TTC549 (cell line): ENCODE data around the gene CCDC12.

Source experiments
- FAIRE-seq: peaks from 2 replicates; lab custom pipeline; 2012; peaks lifted over from hg19 to GRCh38; lab: Jason Lieb, UNC

The CCDC12 gene

DNA sequence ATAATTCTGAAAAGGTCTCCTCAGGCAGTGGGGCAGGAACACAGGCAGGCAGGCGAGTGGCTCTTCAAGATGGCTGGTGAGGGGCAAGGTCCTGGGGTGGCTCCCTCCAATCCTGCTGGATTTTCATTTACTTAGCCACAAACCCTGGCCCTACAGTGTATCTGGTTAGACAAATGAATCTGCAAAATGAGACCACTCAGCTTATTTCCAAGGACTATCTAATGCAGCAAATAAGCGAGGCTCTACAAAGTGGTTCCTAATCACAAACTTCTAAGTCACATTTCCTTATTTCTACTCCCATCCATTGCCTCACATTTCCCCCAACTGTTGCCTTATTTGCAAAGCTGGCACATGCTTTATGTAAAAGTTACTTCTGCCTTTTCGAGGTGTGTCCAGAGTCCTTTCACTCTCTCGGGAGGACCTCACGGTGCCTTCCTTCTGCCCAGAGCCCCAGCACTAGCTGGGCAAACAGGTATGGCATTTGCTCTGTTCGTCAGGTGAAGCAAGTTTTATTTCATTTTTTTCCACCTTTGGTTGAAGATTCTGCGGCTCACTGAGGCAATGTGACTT is 40.5 kb downstream of the CCDC12 start:
- no peak for FAIRE-seq

DNA sequence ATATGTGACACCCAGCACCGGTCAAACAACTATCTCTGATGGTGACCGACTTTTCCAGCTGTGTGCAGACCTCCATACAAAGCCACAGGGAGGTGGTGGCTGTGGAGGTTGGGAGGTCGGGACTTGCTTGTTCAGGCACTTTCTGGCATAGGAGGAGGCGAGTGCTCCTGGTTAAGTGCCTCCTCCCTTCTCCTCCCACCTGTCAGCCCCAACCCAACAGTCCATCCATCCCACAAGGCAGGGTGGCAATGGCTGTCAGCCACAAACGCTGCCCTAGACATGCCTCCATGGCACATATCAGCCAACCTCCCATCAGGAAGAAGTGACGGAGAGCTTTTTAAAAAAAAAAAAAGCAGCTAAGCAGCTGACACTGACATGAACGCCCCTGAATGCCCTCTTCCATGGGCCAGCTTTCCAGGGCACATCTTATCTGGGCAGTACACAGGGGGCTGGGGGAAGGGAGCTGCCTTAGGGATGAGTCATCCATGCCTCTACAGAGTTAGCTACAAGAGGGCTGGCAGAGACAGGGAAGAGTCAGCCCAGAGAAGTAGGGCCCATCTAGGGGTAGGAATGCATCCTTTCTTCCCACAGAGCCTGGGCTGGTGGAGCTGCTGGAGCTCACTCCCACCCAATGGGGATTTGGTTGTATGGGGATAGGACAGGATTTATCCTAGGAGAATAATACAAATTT is 41.2 kb downstream of the CCDC12 start:
- FAIRE-seq = no peak

DNA sequence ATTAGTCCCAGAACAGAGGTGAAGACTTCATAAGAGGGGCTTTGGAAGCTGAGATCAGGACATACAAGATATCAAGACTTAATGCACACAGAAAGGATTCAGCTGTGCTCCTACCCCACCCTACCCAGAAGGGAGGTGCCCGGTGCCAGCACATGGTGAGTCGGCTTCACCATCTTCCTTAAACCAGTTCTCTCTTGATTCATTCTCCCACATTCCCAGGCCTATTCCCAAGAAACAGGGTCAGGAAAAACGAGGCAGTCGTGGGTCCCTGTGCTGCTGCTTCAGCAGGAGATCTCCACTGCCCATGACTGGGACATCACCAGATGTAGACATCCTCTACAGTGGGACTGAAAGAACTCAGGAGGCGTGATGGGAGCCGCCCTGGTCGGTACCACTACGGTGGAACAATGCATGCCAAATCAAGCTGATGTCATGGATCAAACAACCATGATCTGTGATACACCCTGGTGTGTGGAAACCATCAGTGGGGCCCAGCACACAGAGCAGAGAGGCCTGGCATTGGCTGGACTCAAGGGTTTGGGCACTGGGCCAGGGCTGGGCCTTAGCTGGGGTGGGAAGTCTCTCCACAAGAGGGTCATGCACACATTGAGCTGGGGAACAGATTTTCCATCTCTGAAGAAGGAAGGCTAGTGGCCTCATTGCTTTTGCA is 41.9 kb downstream of the CCDC12 start:
- no peak for FAIRE-seq

DNA sequence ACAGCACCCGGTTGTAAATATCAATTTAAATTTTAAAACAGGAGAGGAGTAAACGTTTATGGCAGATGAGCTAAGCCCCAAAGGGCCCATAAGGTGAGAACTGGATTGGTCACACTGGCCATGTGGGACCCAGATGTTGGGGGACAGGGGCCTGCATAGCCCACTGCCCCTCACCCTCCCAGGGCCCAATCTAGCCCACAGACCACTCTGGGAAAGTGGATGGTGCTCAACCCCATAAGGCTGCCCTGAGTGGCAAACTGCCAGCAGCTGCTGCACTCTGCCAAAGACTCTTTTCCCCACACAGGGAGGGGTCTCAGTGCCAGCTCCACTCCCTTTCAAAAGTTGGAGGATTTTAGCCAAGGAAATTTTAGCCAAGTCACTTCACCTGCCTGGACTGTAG is 42.5 kb downstream of the CCDC12 start:
- no peak for FAIRE-seq

DNA sequence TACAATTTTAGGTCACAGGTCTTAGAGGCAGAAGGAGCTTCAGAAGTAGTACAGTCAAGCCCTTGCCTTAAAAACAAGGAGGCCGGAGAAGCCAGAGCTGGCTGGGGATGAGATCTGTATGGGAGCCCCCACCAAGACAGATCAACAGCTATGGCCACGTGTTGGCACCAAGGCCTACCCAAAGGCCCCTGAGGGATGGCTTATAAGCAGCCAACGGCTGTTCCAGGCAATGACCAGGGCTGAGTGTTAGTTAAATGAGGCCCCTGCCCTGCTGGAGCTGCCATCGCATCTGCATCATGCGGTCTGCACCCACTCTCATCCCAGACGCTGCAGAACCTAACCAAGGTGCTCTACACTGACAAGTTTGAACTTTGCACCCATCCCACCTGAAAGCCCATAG is 43.3 kb downstream of the CCDC12 start:
- no peak for FAIRE-seq

DNA sequence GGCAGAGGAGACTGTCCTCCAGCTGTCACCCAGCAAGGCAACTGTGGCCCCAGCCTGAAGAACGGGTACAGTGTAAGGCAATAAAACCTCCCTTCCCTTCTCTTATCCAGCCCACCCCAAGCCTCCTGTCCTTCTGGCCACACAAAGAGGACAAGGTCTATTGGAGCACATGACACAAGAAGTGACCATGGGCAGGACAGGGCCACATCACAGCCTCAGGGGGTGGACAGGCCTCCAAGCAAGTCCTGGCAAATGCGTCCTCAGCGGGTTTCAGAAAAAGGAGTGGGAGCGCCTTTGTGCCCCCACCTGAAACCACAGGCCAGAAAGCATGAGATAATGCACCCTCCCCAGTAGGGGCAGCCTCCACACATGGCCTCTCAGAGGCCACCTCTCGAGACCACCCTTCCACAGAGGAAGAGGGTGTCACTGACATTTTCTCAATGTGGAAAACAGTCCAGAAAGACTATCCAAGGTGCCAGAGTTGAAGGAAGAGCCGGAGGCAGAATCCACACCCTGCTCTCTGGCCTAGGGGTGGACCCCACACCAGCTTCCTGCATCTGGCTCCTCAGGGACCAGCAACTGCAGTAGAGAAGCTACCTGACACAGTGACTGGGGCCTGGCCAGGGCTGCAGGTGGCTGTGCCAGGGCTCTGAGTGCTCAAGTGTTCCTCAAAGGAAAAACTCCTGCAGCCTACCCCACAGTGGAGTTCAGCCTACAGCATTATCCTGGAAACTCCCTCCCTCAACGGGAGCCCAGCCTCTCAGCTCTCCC is 43.9 kb downstream of the CCDC12 start:
- no peak for FAIRE-seq

DNA sequence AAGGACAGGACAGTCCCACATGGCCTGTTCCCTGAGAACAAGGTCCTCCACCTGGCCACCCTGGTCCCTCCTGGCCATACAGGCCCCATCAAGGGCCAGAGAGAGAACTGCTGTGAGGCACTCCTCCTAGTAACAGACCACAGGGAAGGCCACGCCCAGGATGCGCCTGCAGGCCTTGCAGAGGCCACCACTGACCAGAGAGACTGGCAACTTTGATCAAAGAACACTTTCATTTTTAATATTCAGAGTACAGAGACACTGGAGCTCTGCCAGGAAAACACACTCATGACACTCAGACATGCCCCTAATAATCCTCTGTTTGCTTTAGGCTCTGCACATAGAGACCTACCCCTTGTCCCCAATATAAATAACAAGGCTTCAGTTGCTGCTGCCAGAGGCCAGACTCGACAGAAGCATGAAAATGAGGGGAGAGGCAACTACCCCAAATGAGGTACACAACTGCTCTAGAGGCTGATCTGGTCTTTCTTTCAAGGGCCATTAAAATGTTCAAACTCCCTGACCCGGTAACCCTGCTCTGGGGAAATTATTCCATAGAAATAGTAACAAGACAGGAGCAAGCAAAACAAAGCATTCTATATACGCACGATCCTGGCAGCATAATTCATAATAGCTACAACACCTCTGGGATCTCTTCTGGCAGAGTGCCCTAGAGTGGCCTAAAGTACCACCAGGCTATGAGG is 44.8 kb downstream of the CCDC12 start:
- no peak for FAIRE-seq

DNA sequence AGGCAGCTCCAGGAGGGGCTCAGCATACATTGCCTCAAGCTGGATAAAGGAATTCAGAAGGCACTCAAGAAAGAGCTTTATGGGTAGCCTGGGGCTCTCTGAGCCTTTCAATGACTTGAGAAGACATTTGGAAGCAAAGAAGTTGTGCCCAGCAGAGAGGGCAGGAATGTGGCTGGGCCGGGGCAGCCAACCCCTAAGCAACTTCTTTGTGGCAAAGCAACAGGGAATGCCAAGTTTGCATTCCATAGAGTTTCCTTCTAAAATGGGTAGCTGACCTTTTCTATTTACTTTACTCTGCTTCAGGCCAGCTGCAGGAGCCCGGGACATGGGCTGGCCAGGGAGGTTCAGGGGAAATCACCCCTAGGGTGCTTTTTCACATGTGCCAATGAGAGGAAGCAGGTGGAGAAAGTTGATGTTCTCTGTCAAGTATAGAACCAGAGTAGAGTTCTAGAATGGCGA is 45.6 kb downstream of the CCDC12 start:
- FAIRE-seq = no peak

DNA sequence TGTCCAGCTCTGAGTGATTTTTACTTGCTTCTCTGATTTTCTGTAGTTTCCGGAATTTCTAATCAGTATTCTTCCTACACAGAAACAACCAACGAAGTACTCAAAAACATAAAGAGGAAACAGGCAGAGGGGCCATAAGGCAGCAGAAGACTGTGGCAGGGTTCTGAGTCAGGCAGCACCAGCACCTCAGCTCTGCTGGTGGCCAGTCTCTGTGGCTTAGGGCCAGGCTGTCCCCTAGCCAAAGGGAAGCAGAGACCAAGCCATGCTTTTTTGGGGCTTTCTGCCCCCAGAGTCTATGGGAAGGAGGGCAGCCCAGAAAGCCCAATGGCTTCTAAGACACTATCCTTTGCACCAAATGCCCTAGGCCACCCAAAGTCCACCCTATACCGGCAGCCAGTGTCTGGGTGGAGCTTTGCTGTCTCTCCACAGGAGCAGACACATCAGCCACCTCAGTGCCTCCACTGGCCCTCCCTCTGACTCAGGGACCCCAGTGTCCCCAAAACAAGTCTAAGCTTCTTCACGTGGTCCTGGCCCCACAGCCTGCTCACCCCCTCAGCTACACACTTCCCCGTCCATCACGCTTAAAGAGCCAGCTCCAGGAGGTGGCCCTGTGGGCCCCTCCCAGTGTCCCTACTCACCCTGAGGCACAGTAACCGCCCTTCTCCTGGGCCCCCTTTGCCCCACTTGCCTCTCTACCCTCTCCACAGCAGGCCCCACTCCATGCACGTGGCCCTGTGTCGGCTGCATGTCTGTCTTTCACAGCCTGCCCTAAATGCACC is 46.2 kb downstream of the CCDC12 start:
- FAIRE-seq = no peak

DNA sequence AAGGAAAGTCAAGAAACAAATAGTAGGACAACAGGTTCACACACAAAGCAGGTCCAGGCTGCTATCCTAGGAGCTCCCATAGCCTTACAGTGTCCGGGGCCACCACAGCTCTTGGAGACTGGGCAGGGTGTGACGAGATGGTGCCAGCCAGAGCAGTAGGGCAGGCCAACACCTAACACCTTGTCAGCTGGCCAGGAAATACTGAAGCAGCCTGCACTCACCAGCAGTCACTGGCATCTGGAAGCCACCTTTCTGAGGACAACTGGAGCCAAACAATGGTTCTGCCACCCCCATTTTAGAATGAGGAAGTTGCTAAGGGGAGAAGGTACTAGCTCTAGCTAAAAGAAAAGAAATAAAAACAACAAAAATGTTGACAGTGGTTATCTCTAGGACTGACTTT is 47.2 kb downstream of the CCDC12 start:
- FAIRE-seq = no peak

DNA sequence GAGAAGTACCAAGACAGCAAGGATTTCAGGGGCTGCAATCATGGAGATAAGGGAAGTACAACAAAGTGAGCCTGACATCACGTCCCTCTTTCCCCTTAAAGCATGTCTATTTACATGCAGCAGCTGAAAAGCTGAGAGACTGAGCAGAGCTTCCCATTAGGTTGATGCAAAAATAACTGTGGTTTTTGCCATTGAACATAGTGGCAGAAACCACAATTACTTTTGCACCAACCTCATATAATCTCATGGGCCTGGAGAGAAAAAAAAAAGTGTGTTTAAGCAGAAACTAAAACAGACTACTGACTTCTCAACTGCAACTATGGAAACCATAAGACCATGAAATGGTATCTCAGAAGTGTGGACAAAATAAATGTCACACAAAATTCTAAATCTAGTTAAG is 48.3 kb downstream of the CCDC12 start:
- FAIRE-seq = no peak

DNA sequence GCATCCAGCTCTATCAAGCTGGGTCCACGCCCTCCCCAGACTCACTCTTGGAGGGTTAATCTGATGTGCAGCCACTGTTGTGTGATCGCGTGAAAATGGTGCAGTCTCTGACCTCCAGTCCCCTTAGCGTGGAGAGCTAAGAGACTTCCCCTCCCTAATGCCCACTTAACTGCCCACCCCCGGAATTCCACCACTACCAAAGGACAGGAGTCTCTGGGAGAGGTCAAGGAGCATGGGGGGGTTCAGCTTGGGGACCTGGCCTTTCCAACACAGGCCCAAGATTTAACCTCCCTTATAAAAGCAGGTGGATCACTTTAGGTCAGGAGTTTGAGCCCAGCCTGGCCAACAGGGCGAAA is 48.8 kb downstream of the CCDC12 start:
- no peak for FAIRE-seq

DNA sequence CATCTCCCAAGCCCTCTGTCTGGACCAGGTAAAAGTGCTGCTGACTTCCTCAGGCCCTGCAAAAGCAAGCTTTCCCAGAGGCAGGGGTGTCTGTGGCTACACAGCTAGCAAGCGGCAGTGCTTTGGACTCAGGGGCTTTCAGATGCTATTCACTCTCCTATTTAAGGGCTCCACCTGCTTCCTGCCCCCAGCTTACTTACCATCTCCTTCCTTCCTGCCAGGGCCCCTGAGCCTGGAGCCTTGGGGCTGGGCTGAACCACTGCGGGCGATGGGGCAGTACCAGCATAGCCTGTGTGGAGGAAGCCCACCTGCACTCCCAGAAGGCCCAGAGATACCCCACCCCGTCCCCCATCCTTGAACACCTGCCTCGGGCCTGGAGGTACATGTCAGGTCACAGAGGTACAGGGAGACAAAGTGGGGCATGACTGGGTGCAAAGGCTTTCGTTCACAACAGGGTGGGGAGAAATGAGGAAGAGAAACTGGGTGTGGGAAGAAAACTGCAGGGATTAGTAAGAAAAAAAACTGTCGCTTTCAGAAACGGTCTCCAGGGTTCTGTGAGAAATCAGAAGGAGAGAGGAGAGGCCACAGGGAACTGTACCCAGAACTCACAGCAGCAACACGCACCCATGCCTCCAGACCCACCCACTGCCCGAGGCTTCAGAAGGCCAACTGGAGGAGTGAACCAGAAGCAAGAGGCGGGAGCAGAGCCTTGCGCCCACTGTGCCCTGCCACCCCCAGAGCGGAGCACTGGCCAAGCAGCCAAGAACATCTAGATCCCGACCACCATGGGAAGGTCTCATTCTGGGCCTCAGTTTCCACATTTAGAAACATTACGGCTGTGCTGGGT is 49.5 kb downstream of the CCDC12 start:
- no peak for FAIRE-seq

DNA sequence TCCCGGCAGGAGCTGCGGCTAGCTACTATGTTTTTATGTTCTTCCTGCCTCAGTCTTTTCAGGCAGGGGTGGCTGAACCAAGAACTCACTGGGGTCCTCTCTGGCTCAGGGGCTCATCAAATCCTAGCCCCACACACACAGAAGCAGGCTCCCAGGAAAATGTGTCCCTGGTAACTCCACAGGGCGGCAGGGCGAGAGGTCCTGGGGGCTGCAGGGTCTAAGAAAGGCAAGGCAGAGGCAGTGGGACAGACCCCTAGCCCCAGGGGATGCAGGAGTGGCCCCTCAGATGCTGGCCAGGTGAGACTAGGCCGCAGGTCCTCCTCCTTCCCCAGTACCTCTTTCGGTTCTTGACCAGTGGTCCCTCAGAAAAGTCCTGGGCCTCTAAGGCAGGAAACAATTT is 50.1 kb downstream of the CCDC12 start:
- FAIRE-seq = no peak

DNA sequence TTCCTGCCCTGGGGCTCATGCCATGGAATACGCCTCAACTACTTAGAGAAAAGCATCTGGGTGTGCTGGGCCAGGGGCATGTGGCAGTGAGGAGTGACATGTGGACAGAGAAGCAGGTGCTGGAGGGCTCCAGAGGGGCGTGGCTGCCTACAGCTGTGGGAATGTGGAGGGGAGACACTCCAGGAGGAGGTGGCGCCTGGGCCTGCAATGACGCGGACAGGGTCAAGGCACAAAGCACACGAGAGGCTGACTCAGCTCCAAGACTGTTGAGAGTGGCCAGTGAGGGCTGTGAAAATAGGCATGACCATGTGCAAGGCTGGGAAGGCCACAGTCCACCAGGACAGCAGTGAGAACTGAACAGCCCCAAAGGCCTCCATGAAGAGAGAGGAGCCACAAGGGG is 50.5 kb downstream of the CCDC12 start:
- FAIRE-seq = no peak

DNA sequence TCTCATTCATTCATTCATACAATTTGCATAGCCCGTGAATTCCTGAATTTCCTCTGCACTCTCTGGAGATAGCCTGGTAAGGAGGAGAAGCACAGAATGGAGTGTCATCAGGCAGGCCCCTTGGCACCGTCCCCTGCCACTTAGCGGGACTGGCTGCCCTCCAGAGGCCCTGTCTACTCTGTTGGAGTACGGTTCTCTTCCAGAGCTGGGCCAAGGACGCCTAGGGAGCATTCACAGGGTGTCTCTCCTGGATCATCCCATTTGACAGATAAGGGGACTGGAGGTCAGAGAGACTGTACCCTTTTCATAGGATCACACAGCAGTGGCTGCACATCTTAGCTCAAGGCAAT is 51.0 kb downstream of the CCDC12 start:
- FAIRE-seq = no peak

DNA sequence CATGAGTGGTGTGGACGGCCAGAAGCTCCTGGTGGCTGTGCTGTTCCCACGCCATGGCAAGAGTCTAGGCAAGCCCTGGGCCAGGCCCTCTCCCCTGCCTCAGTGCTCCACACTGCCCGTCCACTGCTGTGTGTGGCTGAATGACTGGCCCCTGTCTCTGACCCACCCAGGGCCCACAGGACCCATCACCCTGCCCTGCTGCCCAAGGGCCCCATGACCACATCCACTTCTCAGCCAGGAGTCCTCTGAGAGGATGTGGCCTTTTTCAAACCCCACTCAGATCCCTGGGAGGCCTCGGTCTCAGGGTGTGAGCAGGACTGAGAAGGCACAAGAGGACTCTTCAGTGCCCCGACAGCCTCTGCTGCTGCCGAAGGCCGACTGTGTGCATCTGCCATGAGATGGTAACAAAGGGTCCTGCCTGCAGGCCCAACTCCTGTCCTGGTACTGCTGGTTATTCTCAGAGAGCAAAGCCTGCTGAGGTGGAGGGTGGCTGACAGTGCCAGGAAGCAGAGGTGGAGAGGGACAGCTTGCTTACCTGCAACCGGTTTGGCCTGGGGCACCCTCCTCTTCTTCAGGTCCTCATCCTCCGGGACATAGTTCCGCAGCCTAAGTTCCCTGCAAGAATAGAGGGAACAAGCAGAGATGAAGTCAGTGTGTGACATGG is 51.5 kb downstream of the CCDC12 start:
- no peak for FAIRE-seq

DNA sequence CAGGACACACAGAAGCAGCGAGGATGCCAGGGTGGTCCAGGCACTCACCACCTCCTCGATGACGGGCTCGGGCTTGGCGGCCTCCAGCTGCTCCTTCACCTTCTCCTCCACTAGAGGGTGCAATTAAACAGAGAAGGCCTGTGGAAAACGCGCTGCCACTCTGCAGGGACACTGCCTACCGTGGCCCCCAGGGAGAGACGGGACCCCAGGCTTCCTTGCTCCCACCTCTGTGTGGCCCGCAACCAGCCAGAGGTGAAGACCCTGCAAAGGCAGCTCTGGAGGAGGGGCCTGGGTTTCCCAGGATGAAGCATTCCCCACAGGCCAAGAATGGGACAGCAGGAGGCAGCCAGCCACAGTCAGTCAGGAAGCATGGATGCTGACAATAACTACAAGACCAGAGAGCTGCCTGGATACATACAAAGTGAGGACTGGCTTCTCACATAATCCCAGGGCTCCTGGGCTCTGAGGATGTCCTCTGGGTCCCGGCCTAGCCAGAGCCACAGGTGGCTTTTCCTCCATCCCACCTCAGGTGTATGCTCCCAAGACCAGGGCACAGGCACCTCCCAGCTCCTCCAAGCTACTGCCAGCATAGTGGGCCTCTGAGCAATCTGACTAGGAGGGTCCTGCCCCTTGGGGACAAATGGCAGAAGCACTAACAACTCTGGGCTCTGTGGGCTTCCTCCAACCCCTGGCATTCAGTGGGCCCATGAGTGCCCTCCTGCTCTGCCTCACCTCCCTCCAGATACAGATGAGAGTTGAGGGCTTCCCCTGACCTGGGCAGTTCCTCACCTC is 52.8 kb downstream of the CCDC12 start:
- no peak for FAIRE-seq

DNA sequence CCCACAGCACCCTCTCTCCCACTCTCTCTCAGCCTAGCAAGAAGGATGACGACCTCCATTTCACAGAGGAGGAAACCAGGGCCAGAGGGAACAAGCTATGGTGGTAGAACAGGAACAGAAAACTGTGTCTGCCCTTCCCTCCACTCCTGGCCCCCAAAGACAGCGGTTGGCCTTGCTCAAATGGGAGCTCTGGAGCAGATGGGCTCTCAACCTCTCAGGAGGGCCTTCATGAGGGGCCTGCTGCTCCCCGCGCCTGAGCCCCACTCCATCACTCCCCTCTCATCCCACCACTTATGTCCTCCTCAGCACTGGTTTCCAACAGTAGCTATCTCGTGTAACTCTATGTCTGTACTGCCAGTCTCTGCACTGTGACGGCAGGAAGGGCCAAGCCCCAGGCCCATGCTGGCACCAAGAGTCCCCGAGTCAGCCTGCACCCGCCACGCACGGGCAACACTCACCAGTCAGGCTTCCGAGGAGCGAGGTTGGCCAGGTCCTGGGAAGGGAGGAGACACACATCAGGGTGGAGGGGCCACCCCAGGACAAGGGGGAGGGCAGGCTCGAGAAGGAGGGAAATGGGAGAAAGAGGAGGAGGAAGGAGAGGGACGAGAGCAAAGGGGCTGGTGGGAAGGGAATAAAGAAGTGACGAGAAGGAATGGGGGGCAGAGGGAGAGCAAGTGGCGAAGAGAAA is 53.5 kb downstream of the CCDC12 start:
- FAIRE-seq = no peak
